ENCODE results near the gene XPO5.
"Not testable (repeated sequence)": the region's sequence is repeated elsewhere in the genome, so short reads cannot be mapped to it uniquely, and the experiment has no call there.

The XPO5 gene

DNA sequence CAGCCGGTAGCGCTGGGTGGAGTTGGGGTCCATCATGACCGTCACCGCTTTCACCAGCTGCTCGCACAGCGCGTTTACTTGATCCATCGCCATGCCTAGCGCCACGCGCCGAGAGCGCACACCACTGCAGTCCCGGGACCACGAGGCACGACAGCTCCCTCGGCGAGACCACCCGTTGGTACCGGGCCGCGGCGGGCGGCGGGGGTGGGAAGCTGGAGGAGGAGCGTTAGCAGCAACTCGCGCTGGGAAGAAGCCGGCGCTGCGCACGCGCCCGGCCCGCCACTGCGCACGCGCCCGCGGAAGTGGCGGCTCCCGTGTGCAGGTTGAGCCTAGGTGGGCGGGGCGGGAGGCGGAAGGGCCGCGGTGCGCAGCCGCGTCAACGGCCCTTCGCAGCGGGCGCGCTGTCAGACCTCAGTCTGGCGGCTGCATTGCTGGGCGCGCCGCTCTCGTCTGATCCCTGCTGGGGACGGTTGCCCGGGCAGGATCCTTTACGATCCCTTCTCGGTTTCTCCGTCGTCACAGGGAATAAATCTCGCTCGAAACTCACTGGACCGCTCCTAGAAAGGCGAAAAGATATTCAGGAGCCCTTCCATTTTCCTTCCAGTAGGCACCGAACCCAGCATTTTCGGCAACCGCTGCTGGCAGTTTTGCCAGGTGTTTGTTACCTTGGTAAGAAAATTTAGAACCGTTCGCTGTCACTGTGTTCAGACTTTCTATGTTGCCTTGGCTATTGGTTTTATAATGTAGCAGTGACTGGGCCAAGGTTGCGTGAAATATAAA is at the start of gene XPO5, which contains the start of gene POLH:
TSS of gene XPO5 (minus strand) at position 267 of the 780 bp plus-strand sequence. CDS start at position 93, 174 bp downstream.
TSS of gene POLH (plus strand) at position 414 of the 780 bp plus-strand sequence. CDS start 6,135 bp downstream, outside the sequence.
- DNase-seq (ENCODE audit: low read depth in 2 of 2): peak; percentile 83 to 84

GRCh38 chr6:43625393-43625992 is 49.7 kb upstream of the XPO5 start:
- DNase-seq (ENCODE audit: low read depth in 2 of 2): no peak

GRCh38 chr6:43624786-43625288 is 49.0 kb upstream of the XPO5 start:
- DNase-seq (ENCODE audit: low read depth in 2 of 2): no peak

GRCh38 chr6:43623880-43624785 is 48.3 kb upstream of the XPO5 start:
- DNase-seq (ENCODE audit: low read depth in 2 of 2): no peak

DNA sequence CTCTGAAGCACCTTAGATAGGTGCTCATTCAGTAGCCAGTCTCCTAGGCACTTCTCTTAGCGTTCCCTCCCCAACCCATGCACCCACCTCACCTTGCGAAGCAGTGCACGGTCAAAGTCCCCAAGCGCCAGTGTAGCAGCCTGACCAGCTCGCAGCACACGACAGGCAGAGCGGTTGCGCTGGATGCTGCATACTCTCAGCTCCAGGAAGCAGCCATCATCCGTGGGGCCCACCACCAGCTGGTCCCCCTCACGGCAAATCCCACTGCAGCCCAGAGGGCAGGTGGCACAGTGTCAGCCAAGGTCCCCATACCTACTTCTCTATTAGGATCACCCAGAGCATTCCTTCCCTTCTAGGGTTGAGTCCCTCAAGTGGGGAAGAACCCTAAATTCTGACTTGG is 46.7 kb upstream of the XPO5 start:
- no peak for DNase-seq (ENCODE audit: low read depth in 2 of 2)

DNA sequence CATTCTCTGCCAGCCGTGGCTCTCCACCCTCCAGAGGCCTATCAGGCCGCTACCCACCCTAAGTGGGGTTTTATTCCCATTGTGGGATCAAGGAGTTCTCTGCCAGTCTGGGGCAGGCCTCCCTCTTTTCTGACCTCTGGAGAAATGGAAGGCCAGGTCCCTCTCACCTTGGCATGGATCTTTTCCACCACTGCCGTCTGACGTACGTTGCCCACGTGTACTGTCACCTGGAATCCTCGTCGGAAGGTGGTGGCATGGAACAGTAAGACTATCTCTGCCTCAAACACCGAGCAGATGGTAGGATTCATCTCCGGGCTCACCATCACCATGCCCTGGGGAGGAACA is 46.0 kb upstream of the XPO5 start:
- DNase-seq (ENCODE audit: low read depth in 2 of 2): no peak

DNA sequence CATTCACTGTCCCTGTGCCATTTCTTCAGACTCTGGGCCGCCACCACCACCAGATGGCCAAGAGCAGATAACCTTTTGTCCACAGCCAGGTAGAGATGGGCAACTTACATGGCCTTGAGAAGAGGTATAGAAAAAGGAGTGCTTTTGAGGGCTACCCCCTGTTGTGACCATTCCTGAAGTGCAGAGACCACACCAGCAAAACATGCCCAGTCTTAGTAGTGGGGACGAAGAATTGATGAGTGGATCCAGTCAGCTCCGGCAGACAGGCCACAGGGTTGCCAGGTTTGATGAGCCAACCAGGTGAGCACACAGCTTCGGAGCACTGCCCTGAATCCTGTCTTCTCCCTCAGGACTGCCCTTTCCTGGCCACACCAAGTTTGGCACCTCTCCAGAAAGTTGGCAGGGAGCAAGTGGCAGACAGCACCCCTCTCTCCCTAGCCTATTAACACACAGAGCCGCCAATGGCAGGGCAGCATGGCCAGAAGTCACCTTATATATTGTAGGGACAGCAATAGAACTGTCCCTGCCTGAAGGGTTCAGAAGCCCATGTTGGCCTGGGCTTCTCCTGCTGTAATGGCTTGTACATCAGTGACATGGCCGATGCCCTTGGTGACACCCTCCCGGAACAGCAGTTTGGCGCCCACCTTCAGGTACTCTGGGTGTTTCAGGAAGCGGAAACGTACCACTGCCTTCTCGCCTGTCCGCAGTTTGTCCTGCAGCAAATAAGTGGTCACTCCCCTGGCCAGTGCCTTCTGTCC is 45.4 kb upstream of the XPO5 start:
- no peak for DNase-seq (ENCODE audit: low read depth in 2 of 2)

DNA sequence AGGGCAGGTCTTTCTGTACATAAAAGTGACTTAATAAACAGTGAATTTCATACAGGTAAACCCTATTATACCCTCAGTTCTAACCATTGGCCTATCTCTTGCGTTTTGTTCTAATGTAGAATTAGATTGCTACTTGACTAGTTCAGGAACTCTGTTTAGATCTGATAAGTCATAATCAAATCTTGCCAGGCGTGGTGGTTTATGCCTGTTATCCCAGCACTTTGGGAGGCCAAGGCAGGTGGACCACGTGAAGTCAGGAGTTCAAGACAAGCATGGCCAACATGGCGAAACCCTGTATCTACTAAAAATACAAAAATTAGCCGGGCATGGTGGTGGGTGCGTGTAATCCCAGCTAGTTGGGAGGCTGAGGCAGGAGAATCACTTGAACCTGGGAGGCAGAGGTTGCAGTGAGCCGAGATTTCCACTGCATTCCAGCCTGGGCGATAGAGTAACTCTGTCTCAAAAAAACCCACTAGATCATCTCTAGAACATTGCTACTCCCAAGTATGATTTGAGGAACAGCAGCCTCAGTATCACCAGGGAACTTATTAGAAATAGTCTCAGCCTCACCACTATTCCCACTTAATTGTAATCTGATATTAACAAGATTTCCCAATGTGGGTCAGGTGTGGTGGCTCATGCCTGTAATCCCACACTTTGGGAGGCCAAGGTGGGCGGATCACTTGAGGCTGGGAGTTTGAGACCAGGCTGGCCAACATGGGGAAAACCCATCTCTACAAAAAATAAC is 41.1 kb upstream of the XPO5 start:
- no peak for DNase-seq (ENCODE audit: low read depth in 2 of 2)

DNA sequence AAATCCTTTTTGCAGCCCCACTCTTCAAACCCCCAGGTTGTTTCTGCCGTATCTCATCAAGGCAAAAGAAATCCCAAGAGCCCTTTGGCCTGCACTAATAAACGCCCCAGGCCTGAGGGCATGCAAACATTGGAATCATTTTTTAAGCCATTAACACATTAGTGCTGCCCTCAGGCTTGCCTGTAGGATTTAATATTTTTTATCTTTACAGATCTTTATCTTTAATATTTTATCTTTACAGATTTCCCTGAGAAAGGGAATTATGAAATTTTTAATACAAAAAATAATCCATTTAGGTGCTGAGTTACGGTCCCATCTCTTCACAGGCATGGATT is 38.5 kb upstream of the XPO5 start:
- no peak for DNase-seq (ENCODE audit: low read depth in 2 of 2)

DNA sequence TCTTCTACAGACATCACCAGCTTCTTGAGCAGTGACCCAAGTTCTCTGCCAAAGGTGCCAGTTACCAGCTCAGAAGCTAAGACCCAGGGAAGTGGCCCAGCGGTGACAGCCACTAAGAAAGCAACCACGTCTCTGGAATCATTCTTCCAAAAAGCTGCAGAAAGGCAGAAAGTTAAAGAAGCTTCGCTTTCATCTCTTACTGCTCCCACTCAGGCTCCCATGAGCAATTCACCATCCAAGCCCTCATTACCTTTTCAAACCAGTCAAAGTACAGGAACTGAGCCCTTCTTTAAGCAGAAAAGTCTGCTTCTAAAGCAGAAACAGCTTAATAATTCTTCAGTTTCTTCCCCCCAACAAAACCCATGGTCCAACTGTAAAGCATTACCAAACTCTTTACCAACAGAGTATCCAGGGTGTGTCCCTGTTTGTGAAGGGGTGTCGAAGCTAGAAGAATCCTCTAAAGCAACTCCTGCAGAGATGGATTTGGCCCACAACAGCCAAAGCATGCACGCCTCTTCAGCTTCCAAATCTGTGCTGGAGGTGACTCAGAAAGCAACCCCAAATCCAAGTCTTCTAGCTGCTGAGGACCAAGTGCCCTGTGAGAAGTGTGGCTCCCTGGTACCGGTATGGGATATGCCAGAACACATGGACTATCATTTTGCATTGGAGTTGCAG is 38.0 kb upstream of the XPO5 start:
- DNase-seq (ENCODE audit: low read depth in 2 of 2): no peak

- no peak for DNase-seq (ENCODE audit: low read depth in 2 of 2)
Measured at GRCh38 chr6:43610431-43610830, 34.6 kb upstream of the XPO5 start.

- no peak for DNase-seq (ENCODE audit: low read depth in 2 of 2)
Measured at GRCh38 chr6:43609402-43609801, 33.6 kb upstream of the XPO5 start.

DNA sequence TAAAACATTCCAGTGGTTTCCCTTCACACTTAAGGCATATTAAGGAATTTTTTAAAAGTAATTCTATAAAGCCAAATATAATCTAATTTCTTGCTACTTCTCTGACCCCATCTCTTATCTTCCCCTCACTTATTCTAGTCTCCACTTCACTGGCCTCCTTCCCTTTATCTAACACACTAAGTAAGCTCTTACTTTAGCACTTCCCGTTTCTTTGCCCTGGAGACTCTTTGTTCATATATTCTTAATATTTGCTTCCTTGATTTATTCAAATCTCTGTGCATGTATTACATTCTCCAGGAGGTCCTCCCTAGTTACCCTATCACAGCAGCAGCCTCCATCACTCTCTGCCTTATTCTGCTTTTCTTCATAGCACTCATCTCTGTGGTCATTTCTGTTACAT is 33.0 kb upstream of the XPO5 start:
- DNase-seq (ENCODE audit: low read depth in 2 of 2): no peak

GRCh38 chr6:43608310-43608763 is 32.5 kb upstream of the XPO5 start:
- DNase-seq (ENCODE audit: low read depth in 2 of 2): peak in 1 of 2 donors; percentile 24

DNA sequence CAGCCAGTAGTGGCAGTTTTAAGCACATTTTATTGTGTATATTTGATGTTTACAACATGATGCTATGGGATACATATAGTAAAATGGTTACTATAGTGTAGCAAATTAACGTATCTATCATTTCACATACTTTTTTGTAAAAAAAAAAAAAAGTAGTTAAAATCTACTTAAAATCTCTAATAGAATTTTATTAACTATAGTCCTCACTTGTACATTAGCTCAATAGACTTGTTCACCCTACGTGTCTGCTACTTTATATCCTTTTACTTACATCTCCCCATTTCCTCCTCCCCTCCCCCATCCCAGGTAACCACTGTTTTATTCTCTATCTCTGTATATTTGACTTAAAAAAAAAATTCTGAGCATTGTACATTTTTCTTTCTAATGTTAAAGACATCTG is 30.2 kb upstream of the XPO5 start:
- DNase-seq (ENCODE audit: low read depth in 2 of 2): no peak

GRCh38 chr6:43604174-43604573 is 28.3 kb upstream of the XPO5 start:
- DNase-seq (ENCODE audit: low read depth in 2 of 2): no peak

DNA sequence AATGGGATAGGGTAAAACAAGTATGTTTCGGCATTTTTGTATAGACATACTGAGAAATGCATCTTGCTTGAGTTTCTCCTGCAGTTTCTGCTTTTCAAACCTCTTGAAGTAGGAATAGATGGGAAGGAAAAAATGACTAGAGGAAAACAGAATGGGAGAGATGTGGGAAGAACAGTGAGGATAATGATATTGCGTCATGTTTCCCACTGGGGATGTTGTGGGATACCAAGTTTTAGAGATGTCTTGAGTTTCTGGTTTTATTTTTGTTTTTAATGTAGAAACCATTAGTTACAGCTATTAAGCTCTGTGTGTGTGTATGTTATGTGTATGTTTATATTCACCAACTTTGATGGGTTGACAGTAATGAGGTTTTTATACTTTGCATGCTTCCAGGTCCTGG is 24.8 kb upstream of the XPO5 start:
- no peak for DNase-seq (ENCODE audit: low read depth in 2 of 2)

- no peak for DNase-seq (ENCODE audit: low read depth in 2 of 2)
Measured at GRCh38 chr6:43593938-43594337, 18.1 kb upstream of the XPO5 start.

GRCh38 chr6:43589564-43589963 is 13.7 kb upstream of the XPO5 start:
- DNase-seq (ENCODE audit: low read depth in 2 of 2): not testable (repeated sequence)

DNA sequence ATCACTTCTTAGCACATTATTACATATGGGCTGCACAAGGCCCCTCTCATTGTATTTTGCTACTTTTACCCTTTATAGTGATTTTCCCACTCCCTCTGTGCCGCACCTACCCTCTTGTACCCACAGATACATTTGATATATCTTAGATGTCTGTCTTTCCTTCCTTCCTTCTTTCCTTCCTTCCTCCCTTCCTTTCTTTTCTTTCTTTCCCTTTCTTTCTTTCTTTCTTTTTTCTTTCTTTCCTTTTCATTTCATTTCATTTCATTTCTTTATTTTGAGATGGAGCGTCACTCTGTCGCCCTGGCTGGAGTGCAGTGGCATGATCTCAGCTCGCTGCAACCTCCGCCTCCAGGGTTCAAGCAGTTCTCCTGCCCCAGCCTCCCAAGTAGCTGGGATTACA is 12.4 kb upstream of the XPO5 start:
- DNase-seq (ENCODE audit: low read depth in 2 of 2): no peak

Measured in activated CD8-positive, alpha-beta memory T cell treated with anti-CD3 and anti-CD28 coated beads for 4 hours (primary cell).